SK-N-SH (cell line): ENCODE results near the gene SSUH2.

Experiments
- CTCF ChIP-seq: fragments of 200-600 bp; sonication (generic); IDR thresholded peaks from 2 replicates; pipeline ENCODE4 v1.6.1; 2017; ENCODE audit warnings: antibody characterized with exemption, mild to moderate bottlenecking, moderate library complexity
- EP300 ChIP-seq, 2 experiments: IDR thresholded peaks; 2 replicates each; pipeline versions ENCODE4 v1.4.0 to v1.6.1; 2012; ENCODE audit warnings: borderline replicate concordance in 1 of 2, low read depth in 1 of 2, low read length in 1 of 2
- EZH2phosphoT487 ChIP-seq: fragments of 200-600 bp; sonication (generic); IDR thresholded peaks from 2 replicates; pipeline ENCODE4 v1.6.1; 2017; ENCODE audit warnings: low read depth, mixed run types, mild to moderate bottlenecking, antibody characterized with exemption, moderate library complexity, borderline replicate concordance
- RAD21 ChIP-seq: IDR thresholded peaks from 2 replicates; pipeline ENCODE4 v1.6.1; 2012; ENCODE audit warnings: mild to moderate bottlenecking, low read length
- SMC3 ChIP-seq: IDR thresholded peaks from 2 replicates; pipeline ENCODE4 v1.6.1; 2012; ENCODE audit warnings: low read depth, low read length, improper control_type of control experiment
- USF1 ChIP-seq: IDR thresholded peaks from 2 replicates; pipeline ENCODE4 v1.4.0; 2012; ENCODE audit warnings: low read depth, borderline replicate concordance

- TF ChIP-seq CTCF (no peak), SMC3 (no peak), RAD21 (no peak), EP300 (IDR thresholded peaks at IDR 0.05; ENCODE audit: borderline replicate concordance in 1 of 2, low read depth in 1 of 2, low read length in 1 of 2) (no peak), USF1 (no peak), EZH2phosphoT487 (no peak)
These were observed 18.6 kb downstream of the SSUH2 start for GRCh38 chr3:8625991-8626390.
